HepG2 (cell line): ENCODE data around the gene ALDH16A1. TPM values are rescaled to one million over a fixed set of nuclear protein-coding genes. Genes with fewer than 3 reads are reported as not detected.

Source experiments
- ARHGAP35 ChIP-seq: sonication (generic); formaldehyde crosslinking; IDR thresholded peaks from 2 replicates; pipeline ENCODE4 v1.9.0; 2022; ENCODE audit warnings: mild to moderate bottlenecking, inconsistent platforms, moderate library complexity, missing genetic modification reagents, borderline replicate concordance
- BRD4 ChIP-seq: sonication (generic); formaldehyde crosslinking; IDR thresholded peaks from 2 replicates; pipeline ENCODE4 v1.4.0; 2020; ENCODE audit warnings: missing genetic modification reagents
- HNRNPLL ChIP-seq: fragments of 200-400 bp; formaldehyde crosslinking; IDR thresholded peaks from 2 replicates; pipeline ENCODE4 v1.6.1; 2017; ENCODE audit warnings: mild to moderate bottlenecking, low read depth, low read length; ENCODE audit not compliant: poor library complexity, severe bottlenecking
- MAFK ChIP-seq, 2 experiments: IDR thresholded peaks in 1 of 2; conservative IDR thresholded peaks in 1 of 2; 2 replicates each; pipeline ENCODE4 v1.6.1; 2011; ENCODE audit warnings: improper control_type of control experiment in 2 of 2, low read length in 2 of 2
- MED1 ChIP-seq: sonication (generic); formaldehyde crosslinking; IDR thresholded peaks from 2 replicates; pipeline ENCODE4 v1.4.0; 2020; ENCODE audit warnings: missing genetic modification reagents
- PHF8 ChIP-seq: sonication (generic); formaldehyde crosslinking; IDR thresholded peaks from 2 replicates; pipeline ENCODE4 v1.5.0; 2020; ENCODE audit warnings: missing genetic modification reagents
- RFX5 ChIP-seq: IDR thresholded peaks from 2 replicates; pipeline ENCODE4 v1.6.1; 2011; ENCODE audit warnings: low read depth, low read length, improper control_type of control experiment
- RORA ChIP-seq: sonication (generic); formaldehyde crosslinking; IDR thresholded peaks from 2 replicates; pipeline ENCODE4 v1.5.0; 2020; ENCODE audit warnings: mild to moderate bottlenecking, missing genetic modification reagents, moderate library complexity
- SNAPC4 ChIP-seq: sonication (generic); formaldehyde crosslinking; IDR thresholded peaks from 2 replicates; pipeline ENCODE4 v1.4.0; 2020; ENCODE audit warnings: mild to moderate bottlenecking, missing genetic modification reagents
- TOPORS ChIP-seq: sonication (generic); formaldehyde crosslinking; IDR thresholded peaks from 2 replicates; pipeline ENCODE4 v1.8.0; 2023; ENCODE audit warnings: mild to moderate bottlenecking, missing genetic modification reagents
- ZNF280B ChIP-seq: sonication (generic); formaldehyde crosslinking; IDR thresholded peaks from 2 replicates; pipeline ENCODE4 v1.5.0; 2020; ENCODE audit warnings: missing genetic modification reagents, mild to moderate bottlenecking, borderline replicate concordance
- ZNF446 ChIP-seq: sonication (generic); formaldehyde crosslinking; IDR thresholded peaks from 2 replicates; pipeline ENCODE4 v1.5.0; 2020; ENCODE audit warnings: mild to moderate bottlenecking, missing genetic modification reagents
- ZNF672 ChIP-seq: sonication (generic); formaldehyde crosslinking; IDR thresholded peaks from 2 replicates; pipeline ENCODE4 v1.8.1; 2022; ENCODE audit warnings: missing genetic modification reagents
- polyA plus RNA-seq, 8 experiments: library from polyadenylated mRNA; depleted of rRNA in 3 of 8; stranded (reverse) in 7 of 8; unstranded in 1 of 8; fragments of >200 nt; fragmentation: Illumina TruSeq in 4 of 8; extraction: Trizol in 4 of 8; gene quantifications; 2 replicates each; pipeline versions ENCODE4 v1.2.1 to v1.2.3, GENCODE V29; 2011 to 2016; ENCODE audit warnings: low read depth in 4 of 8, missing spikeins in 1 of 8, mixed read lengths in 1 of 8; ENCODE audit not compliant: insufficient read depth in 1 of 8
- total RNA-seq, 5 experiments: library from RNA; depleted of rRNA; stranded (reverse); fragments of >200 nt; fragmentation: Illumina TruSeq; extraction: Trizol; gene quantifications; 2 replicates each; pipeline ENCODE4 v1.2.3, GENCODE V29; 2016; ENCODE audit warnings: low read depth in 1 of 5
- TF ChIP-seq, protein P1 (sequence below): sonication (generic); formaldehyde crosslinking; IDR thresholded peaks from 2 replicates; pipeline ENCODE4 v1.4.0; 2020; ENCODE audit warnings: low read depth, mild to moderate bottlenecking, missing genetic modification reagents
- TF ChIP-seq, protein P2 (sequence below): sonication (generic); formaldehyde crosslinking; IDR thresholded peaks from 2 replicates; pipeline ENCODE4 v1.5.1; 2020; ENCODE audit warnings: mild to moderate bottlenecking, moderate library complexity, missing genetic modification reagents
- TF ChIP-seq, protein P3 (sequence below): sonication (generic); formaldehyde crosslinking; IDR thresholded peaks from 2 replicates; pipeline ENCODE4 v1.4.0; 2020; ENCODE audit warnings: missing genetic modification reagents, borderline replicate concordance

Gene ALDH16A1
- total and polyA plus RNA-seq, 2 of the 13 experiments (the other 11 are each of a cell fraction or from before 2014, with no cell fraction given): 8.4 to 34.9 TPM

DNA sequence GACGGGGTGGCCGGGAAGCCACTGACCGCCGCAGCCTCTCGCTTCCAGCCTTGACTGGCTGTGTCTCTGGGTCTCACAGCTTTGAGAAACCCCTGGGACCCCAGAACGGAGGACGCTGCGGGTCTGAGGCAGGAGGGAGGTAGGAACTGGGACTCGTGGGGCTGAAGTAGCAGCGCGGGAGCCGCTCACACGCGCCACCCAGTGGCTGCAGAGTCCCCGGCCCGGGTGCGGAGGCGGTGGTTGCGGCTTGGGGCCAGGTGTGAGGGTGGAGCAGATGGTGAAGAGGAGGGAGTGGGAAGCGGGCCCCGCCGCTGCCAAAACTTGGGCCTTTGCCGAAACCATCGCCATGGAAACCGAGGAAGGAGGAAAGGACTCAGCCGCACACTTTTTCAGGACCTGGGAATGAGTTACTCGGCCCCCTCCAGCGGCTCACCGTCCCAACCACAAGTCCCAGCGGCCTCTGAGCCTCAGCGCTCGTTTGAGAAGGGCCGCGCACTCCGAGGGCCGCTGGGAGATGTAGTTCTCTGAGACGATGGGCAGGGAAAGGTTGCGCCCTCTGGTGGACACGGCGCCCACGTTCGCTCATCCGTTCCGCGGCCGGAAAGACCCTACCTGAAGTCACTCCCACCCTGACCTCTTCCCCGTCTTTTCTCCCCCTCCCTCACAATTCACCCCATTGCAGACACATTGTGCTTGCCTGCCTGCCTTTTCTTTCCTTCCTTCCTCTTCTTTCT lies 9.5 kb upstream of the ALDH16A1 start (continued):
- TF ChIP-seq, protein P1, sequence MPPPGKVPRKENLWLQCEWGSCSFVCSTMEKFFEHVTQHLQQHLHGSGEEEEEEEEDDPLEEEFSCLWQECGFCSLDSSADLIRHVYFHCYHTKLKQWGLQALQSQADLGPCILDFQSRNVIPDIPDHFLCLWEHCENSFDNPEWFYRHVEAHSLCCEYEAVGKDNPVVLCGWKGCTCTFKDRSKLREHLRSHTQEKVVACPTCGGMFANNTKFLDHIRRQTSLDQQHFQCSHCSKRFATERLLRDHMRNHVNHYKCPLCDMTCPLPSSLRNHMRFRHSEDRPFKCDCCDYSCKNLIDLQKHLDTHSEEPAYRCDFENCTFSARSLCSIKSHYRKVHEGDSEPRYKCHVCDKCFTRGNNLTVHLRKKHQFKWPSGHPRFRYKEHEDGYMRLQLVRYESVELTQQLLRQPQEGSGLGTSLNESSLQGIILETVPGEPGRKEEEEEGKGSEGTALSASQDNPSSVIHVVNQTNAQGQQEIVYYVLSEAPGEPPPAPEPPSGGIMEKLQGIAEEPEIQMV: peak; percentile 51; the same call in 1 of the 2 replicates
- TF ChIP-seq ZNF280B (CRISPR knock-in tag) (no peak), RFX5 (no peak), ZNF672 (no peak), SNAPC4 (CRISPR knock-in tag) (no peak), MED1 (CRISPR knock-in tag) (peak; percentile 10; the same call in 1 of the 2 replicates), ZNF446 (no peak), PHF8 (CRISPR knock-in tag) (peak; percentile 55), TOPORS (CRISPR knock-in tag) (no peak), MAFK (conservative IDR thresholded peaks at IDR 0.05 in 1 of 2, IDR thresholded peaks at IDR 0.05 in 1 of 2; ENCODE audit: low read length in 2 of 2) (no peak), RORA (CRISPR knock-in tag) (no peak), ARHGAP35 (CRISPR knock-in tag) (no peak; the same call in 1 of the 2 replicates), BRD4 (CRISPR knock-in tag) (peak; percentile 54; the same call in 1 of the 2 replicates), HNRNPLL (peak; percentile 63)
- TF ChIP-seq, protein P2, sequence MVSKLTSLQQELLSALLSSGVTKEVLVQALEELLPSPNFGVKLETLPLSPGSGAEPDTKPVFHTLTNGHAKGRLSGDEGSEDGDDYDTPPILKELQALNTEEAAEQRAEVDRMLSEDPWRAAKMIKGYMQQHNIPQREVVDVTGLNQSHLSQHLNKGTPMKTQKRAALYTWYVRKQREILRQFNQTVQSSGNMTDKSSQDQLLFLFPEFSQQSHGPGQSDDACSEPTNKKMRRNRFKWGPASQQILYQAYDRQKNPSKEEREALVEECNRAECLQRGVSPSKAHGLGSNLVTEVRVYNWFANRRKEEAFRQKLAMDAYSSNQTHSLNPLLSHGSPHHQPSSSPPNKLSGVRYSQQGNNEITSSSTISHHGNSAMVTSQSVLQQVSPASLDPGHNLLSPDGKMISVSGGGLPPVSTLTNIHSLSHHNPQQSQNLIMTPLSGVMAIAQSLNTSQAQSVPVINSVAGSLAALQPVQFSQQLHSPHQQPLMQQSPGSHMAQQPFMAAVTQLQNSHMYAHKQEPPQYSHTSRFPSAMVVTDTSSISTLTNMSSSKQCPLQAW (CRISPR knock-in tag): no peak
- TF ChIP-seq, protein P3, sequence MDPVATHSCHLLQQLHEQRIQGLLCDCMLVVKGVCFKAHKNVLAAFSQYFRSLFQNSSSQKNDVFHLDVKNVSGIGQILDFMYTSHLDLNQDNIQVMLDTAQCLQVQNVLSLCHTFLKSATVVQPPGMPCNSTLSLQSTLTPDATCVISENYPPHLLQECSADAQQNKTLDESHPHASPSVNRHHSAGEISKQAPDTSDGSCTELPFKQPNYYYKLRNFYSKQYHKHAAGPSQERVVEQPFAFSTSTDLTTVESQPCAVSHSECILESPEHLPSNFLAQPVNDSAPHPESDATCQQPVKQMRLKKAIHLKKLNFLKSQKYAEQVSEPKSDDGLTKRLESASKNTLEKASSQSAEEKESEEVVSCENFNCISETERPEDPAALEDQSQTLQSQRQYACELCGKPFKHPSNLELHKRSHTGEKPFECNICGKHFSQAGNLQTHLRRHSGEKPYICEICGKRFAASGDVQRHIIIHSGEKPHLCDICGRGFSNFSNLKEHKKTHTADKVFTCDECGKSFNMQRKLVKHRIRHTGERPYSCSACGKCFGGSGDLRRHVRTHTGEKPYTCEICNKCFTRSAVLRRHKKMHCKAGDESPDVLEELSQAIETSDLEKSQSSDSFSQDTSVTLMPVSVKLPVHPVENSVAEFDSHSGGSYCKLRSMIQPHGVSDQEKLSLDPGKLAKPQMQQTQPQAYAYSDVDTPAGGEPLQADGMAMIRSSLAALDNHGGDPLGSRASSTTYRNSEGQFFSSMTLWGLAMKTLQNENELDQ: no peak
